K562 (cell line): ENCODE results near the gene CISD3. TPM values are rescaled to one million over a fixed set of nuclear protein-coding genes. Genes with fewer than 3 reads are reported as not detected.
A peak's percentile ranks its signal among the peaks of the same experiment; 100 is the strongest.

Experiments used
- ATAC-seq: fragments of 200-7000 bp; cut with Tn5 transposase; 3 replicates; pipeline ENCODE4 v1.9.1; 2020; ENCODE audit warnings: moderate library complexity
- BruUV-seq: library from RNA; stranded (reverse); fragments of 400-500 nt; replicated peaks from 2 replicates; lab custom pipeline; 2021; lab: Mats Ljungman, UMichigan
- CTCF ChIA-PET: fragments of 300-600 bp; formaldehyde crosslinking; extraction: SDS; loops from one replicate; lab custom pipeline; 2021; ENCODE audit warnings: low intra/inter-chr PET ratio; lab: Yijun Ruan, JAX
- POLR2A ChIA-PET: fragments of 300-600, 350-650 bp; sonication (Branson Sonifier 250); formaldehyde crosslinking; extraction: SDS; loops from one replicate; lab custom pipeline; 2021; ENCODE audit warnings: antibody characterized with exemption, inconsistent platforms; lab: Yijun Ruan, JAX
- DNase-seq, 4 experiments: peaks; one replicate each; pipeline versions ENCODE4 v3.0.0 to v3.0.0-alpha.2; 2011 to 2018; ENCODE audit warnings: low spot score in 3 of 4, mixed read lengths in 3 of 4; ENCODE audit errors: extremely low read depth in 1 of 4
- FAIRE-seq: peaks from 2 replicates; lab custom pipeline; 2011; peaks lifted over from hg19 to GRCh38; lab: Jason Lieb, UNC
- H2AFZ ChIP-seq: 2 replicates; pipeline ENCODE4 v1.6.0; 2011; ENCODE audit warnings: low read depth, low read length, control low read depth, inconsistent platforms
- H3K27ac ChIP-seq: fragments of 200-600 bp; 3 replicates; pipeline ENCODE4 v1.8.0; 2011; ENCODE audit warnings: low read depth, mild to moderate bottlenecking, control low read depth, inconsistent platforms, low read length, moderate library complexity, mixed read lengths; ENCODE audit errors: extremely low read depth
- H3K27me3 ChIP-seq, 2 experiments: fragments of 300-600 bp in 1 of 2; 2 replicates in 1 of 2; 3 replicates in 1 of 2; pipeline versions ENCODE4 v1.6.0 to v1.8.0; 2011; ENCODE audit warnings: inconsistent platforms in 2 of 2, low read length in 2 of 2, mild to moderate bottlenecking in 1 of 2, mixed read lengths in 1 of 2, moderate library complexity in 1 of 2; ENCODE audit not compliant: control insufficient read depth in 2 of 2, insufficient read depth in 2 of 2
- H3K36me3 ChIP-seq: fragments of 300-600 bp; 3 replicates; pipeline ENCODE4 v1.8.0; 2011; ENCODE audit warnings: mild to moderate bottlenecking, low read length, inconsistent platforms; ENCODE audit not compliant: control insufficient read depth, insufficient read depth
- H3K4me1 ChIP-seq, 2 experiments: fragments of 200-600 bp in 1 of 2; replicated peaks in 1 of 2; 2 replicates in 1 of 2; 3 replicates in 1 of 2; pipeline versions ENCODE4 v1.5.1 to v1.8.0; 2011; ENCODE audit warnings: inconsistent platforms in 2 of 2, low read length in 2 of 2, mild to moderate bottlenecking in 1 of 2, mixed read lengths in 1 of 2, moderate library complexity in 1 of 2; ENCODE audit not compliant: control insufficient read depth in 2 of 2, insufficient read depth in 2 of 2
- H3K4me2 ChIP-seq: 2 replicates; pipeline ENCODE4 v1.6.1; 2011; ENCODE audit warnings: low read length, control low read depth, inconsistent platforms, mixed read lengths; ENCODE audit not compliant: insufficient read depth
- H3K4me3 ChIP-seq: fragments of 200-600 bp; sonication (generic), shearing (Covaris generic); 2 replicates; pipeline ENCODE4 v1.5.1; 2016; ENCODE audit warnings: control low read depth, inconsistent platforms
- H3K79me2 ChIP-seq: fragments of 200-600 bp; 3 replicates; pipeline ENCODE4 v1.8.0; 2011; ENCODE audit warnings: low read length, inconsistent platforms; ENCODE audit not compliant: control insufficient read depth, insufficient read depth
- H3K9ac ChIP-seq, 2 experiments: 2 replicates each; pipeline versions ENCODE4 v1.6.0 to v1.6.1; 2011; ENCODE audit warnings: low read depth in 2 of 2, low read length in 2 of 2, control low read depth in 1 of 2, inconsistent platforms in 1 of 2, mild to moderate bottlenecking in 1 of 2, mixed read lengths in 1 of 2; ENCODE audit not compliant: insufficient read depth in 1 of 2
- H3K9me1 ChIP-seq: one replicate; pipeline ENCODE4 v1.6.0; 2011; ENCODE audit warnings: inconsistent platforms, mild to moderate bottlenecking, low read length, moderate library complexity; ENCODE audit not compliant: control insufficient read depth, insufficient read depth
- H3K9me3 ChIP-seq: replicated peaks from 2 replicates; pipeline ENCODE4 v1.5.1; 2011; ENCODE audit warnings: low read depth, low read length, inconsistent platforms; ENCODE audit not compliant: control insufficient read depth, insufficient read depth
- H4K20me1 ChIP-seq: replicated peaks from 2 replicates; pipeline ENCODE4 v1.6.1; 2011; ENCODE audit warnings: low read length, inconsistent platforms, mixed read lengths; ENCODE audit not compliant: control insufficient read depth, insufficient read depth
- BRD4 ChIP-seq: fragments of 200-600 bp; sonication (generic); IDR thresholded peaks from 2 replicates; pipeline ENCODE4 v1.6.1; 2017; ENCODE audit warnings: inconsistent platforms
- GATAD2B ChIP-seq: fragments of 450-650 bp; IDR thresholded peaks from 2 replicates; pipeline ENCODE4 v1.6.1; 2017; ENCODE audit warnings: mild to moderate bottlenecking, borderline replicate concordance
- MAZ ChIP-seq, 2 experiments: fragments of 450-650 bp in 1 of 2; sonication (generic) in 1 of 2; formaldehyde crosslinking; IDR thresholded peaks in 1 of 2; conservative IDR thresholded peaks in 1 of 2; 2 replicates each; pipeline versions ENCODE4 v1.4.0 to v1.5.0; 2020; ENCODE audit warnings: mild to moderate bottlenecking in 1 of 2, missing genetic modification reagents in 1 of 2
- MEF2A ChIP-seq: IDR thresholded peaks from 2 replicates; pipeline ENCODE4 v1.6.1; 2011; ENCODE audit warnings: low read depth, mild to moderate bottlenecking, low read length, moderate library complexity; ENCODE audit not compliant: control insufficient read depth
- NFRKB ChIP-seq: fragments of 450-650 bp; IDR thresholded peaks from 2 replicates; pipeline ENCODE4 v1.6.1; 2016; ENCODE audit warnings: low read depth
- NR2C2 ChIP-seq, 2 experiments: fragments of 200-800 bp in 1 of 2; sonication (Bioruptor generic) in 1 of 2; sonication (generic) in 1 of 2; formaldehyde crosslinking in 1 of 2; IDR thresholded peaks; 2 replicates each; pipeline versions ENCODE4 v1.6.1 to v1.8.0; 2016 to 2022; ENCODE audit warnings: mild to moderate bottlenecking in 1 of 2, missing compliant biosample characterization in 1 of 2, missing genetic modification characterization in 1 of 2, missing genetic modification reagents in 1 of 2
- PTBP1 ChIP-seq: fragments of 200-400 bp; formaldehyde crosslinking; IDR thresholded peaks from 2 replicates; pipeline ENCODE4 v1.6.1; 2017; ENCODE audit warnings: low read depth, low read length
- VEZF1 ChIP-seq: fragments of 200-800 bp; sonication (Bioruptor generic); IDR thresholded peaks from 2 replicates; pipeline ENCODE4 v1.6.1; 2017; ENCODE audit warnings: missing genetic modification characterization, missing compliant biosample characterization
- ZNF311 ChIP-seq: fragments of 250-450 bp; sonication (Bioruptor Pico); IDR thresholded peaks from 2 replicates; pipeline ENCODE4 v1.4.0; 2020; ENCODE audit warnings: mild to moderate bottlenecking, moderate library complexity
- ZNF551 ChIP-seq: fragments of 250-450 bp; sonication (Bioruptor Pico); IDR thresholded peaks from 2 replicates; pipeline ENCODE4 v1.5.0; 2021; ENCODE audit warnings: mild to moderate bottlenecking, moderate library complexity
- WGBS: fragments of 100-300 bp; shearing (Covaris generic); methylation state at CpG from one replicate; pipeline ENCODE4 v1.1.6; 2016; ENCODE audit warnings: low coverage, mixed read lengths; ENCODE audit not compliant: insufficient coverage; ENCODE audit errors: missing lambda C conversion rate; 5-methylcytosine and 5-hydroxymethylcytosine counted together
- in situ Hi-C: fragments of 300-500 bp; cut with MboI; formaldehyde crosslinking; loops from 4 replicates; pipeline ENCODE4 v1.15.0; 2018; ENCODE audit warnings: inconsistent platforms, mixed read lengths
- intact Hi-C: fragments of 100-400 bp; cut with micrococcal nuclease; formaldehyde crosslinking; loops from 2 replicates; pipeline ENCODE4 v1.14.2; 2022
- polyA plus RNA-seq, 8 experiments: library from polyadenylated mRNA; depleted of rRNA in 4 of 8; stranded (reverse) in 5 of 8; unstranded in 3 of 8; fragments of >200 nt; fragmentation: Nextera tagmentation in 2 of 8; fragmentation: Illumina TruSeq in 1 of 8; extraction: Ambion mirVana in 2 of 8; extraction: Trizol in 1 of 8; gene quantifications; 2 replicates each; pipeline versions ENCODE4 v1.2.1 to v1.2.3, GENCODE V29; 2011 to 2014; ENCODE audit warnings: inconsistent platforms in 1 of 8, missing spikeins in 1 of 8
- total RNA-seq, 7 experiments: library from RNA; depleted of rRNA in 6 of 7; stranded (reverse); fragments of >200 nt in 6 of 7; fragmentation: Illumina TruSeq in 2 of 7; extraction: Trizol in 2 of 7; gene quantifications; 2 replicates each; pipeline versions ENCODE4 v1.2.1 to v1.2.3, GENCODE V29; 2011 to 2021; ENCODE audit warnings: low replicate concordance in 1 of 7
- TF ChIP-seq, protein P1 (sequence below), 2 experiments: fragments of 450-650 bp in 1 of 2; IDR thresholded peaks; 2 replicates each; pipeline ENCODE4 v1.6.1; 2011 to 2017; ENCODE audit warnings: low read depth in 2 of 2, antibody characterized with exemption in 1 of 2, borderline replicate concordance in 1 of 2, low read length in 1 of 2, mild to moderate bottlenecking in 1 of 2, mixed read lengths in 1 of 2; ENCODE audit not compliant: control insufficient read depth in 1 of 2

The CISD3 gene
- total and polyA plus RNA-seq, 9 of the 15 experiments (the other 6 are each of a cell fraction or from before 2014, with no cell fraction given) = 5.0 to 60.7 (median 15.7) TPM

DNA sequence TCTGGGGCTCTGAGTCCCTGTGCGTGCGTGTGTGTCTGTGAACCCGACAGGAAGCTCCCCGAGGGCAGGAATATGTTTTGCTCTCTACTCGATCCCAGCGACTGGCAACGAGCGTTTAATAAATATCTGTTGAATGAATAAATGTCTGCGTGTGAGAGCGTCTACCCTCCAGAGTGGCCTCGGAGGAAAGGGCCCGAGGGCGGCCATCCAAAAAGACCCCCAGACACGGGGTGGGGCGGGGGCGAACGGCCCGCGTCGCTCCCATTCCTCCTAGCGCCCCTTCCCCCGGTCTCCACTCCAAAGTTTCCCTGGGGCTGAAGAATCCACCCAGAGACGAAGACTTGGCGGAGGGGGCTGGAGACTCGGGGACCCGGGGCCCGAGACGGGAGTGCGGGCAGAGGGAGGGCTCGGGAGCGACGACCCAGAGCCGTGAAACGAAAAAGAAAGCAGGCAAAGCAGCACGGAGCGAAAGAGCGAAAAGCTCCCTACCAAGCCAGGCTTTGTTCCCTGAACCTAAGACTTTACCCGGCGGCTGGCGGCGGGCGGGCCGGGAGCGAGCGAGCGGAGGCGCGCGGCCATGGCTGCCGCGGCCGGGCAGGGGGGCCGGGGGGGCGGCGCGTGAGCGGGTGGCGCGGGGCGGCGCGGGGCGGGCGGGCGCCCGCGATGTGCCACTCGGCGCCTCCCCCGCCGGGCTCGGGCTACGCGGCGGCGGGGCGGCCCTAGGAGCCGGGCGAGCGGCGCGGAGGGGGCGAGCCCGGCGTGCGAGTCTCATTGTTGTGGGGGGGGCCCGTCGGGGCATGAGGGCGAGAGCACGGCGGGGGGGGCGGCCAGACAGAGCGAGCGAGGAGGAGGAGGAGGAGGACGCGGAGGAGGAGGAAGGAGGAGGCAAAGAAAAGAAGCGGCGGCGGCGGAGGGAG, 25.3 kb upstream of the CISD3 start, which contains the start of gene MLLT6 (continued):
- TF ChIP-seq, protein P1, sequence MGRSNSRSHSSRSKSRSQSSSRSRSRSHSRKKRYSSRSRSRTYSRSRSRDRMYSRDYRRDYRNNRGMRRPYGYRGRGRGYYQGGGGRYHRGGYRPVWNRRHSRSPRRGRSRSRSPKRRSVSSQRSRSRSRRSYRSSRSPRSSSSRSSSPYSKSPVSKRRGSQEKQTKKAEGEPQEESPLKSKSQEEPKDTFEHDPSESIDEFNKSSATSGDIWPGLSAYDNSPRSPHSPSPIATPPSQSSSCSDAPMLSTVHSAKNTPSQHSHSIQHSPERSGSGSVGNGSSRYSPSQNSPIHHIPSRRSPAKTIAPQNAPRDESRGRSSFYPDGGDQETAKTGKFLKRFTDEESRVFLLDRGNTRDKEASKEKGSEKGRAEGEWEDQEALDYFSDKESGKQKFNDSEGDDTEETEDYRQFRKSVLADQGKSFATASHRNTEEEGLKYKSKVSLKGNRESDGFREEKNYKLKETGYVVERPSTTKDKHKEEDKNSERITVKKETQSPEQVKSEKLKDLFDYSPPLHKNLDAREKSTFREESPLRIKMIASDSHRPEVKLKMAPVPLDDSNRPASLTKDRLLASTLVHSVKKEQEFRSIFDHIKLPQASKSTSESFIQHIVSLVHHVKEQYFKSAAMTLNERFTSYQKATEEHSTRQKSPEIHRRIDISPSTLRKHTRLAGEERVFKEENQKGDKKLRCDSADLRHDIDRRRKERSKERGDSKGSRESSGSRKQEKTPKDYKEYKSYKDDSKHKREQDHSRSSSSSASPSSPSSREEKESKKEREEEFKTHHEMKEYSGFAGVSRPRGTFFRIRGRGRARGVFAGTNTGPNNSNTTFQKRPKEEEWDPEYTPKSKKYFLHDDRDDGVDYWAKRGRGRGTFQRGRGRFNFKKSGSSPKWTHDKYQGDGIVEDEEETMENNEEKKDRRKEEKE (IDR thresholded peaks at IDR 0.05; ENCODE audit: borderline replicate concordance in 1 of 2, control insufficient read depth in 1 of 2, low read depth in 2 of 2, low read length in 1 of 2) = no peak
- TF ChIP-seq ZNF551 (CRISPR knock-in tag) (no peak), BRD4 (peak; percentile 89), PTBP1 (0 out of 2 replicates have a peak, but pooled peaks have one; percentile 39), MEF2A (no peak)
- TF ChIP-seq, all 486 proteins: peak for 53

DNA sequence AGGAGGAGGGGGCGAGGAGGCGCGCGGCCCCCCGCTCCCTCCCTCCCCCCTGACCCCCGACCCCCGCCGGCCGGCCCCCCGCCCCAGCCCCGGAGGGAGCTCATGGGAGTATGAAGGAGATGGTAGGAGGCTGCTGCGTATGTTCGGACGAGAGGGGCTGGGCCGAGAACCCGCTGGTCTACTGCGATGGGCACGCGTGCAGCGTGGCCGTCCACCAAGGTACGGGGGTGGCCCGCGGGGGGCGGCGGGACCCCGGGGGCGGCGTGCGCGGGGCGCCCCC, 24.7 kb upstream of the CISD3 start:
- ATAC-seq = no peak
- ChIA-PET POLR2A (interaction anchor here (0.5 to 3.7 kb wide), 11 partner anchors 11 to 145 kb away, joined by 3 to 26 read pairs (median 3); no protein-coding TSS in a partner anchor), CTCF (no interaction called here)
- no peaks in the 10 kb centered on the region for H3K9me1 ChIP-seq
- no peaks in the 10 kb centered on the region for H3K9me3 ChIP-seq
- H4K20me1 ChIP-seq = 0 out of 2 replicates have a peak, but pooled peaks cover 1% of the 10 kb centered on the region
- no peak for FAIRE-seq
- in situ Hi-C loops = no loop called here
- H3K4me3 ChIP-seq = peak overlapping the region; percentile 86
- H3K4me2 ChIP-seq = peak overlapping the region; percentile 82; the same call in 1 of the 2 replicates
- peaks cover 31% of the 10 kb centered on the region; the same call in 2 of the 3 replicates for H3K36me3 ChIP-seq
- H3K27me3 ChIP-seq = no peaks in the 10 kb centered on the region
- no TSS peak for BruUV-seq
- H3K4me1 ChIP-seq = peaks cover 31 to 79% of the 10 kb centered on the region in 2 experiments
- peak overlapping the region; percentile 78 to 95; a peak in 3 of 4 replicates for H3K9ac ChIP-seq
- TF ChIP-seq GATAD2B = peak; percentile 21; the same call in 1 of the 2 replicates
- peak; percentile 82; the same call in 1 of the 2 replicates for TF ChIP-seq VEZF1 (CRISPR knock-in tag)
- TF ChIP-seq NR2C2 (CRISPR knock-in tag; IDR thresholded peaks at IDR 0.05) = no peak
- peak; percentile 68 for TF ChIP-seq NR2C2 (tag; IDR thresholded peaks at IDR 0.05)
- no peak for TF ChIP-seq NFRKB
- TF ChIP-seq MAZ (CRISPR knock-in tag; conservative IDR thresholded peaks at IDR 0.05 in 1 of 2, IDR thresholded peaks at IDR 0.05 in 1 of 2) = peak in 1 of 2 experiments; percentile 12; a peak in 1 of 4 replicates
- TF ChIP-seq ZNF311 (CRISPR knock-in tag) = no peak
- H3K27ac ChIP-seq = peak overlapping the region; percentile 72; the same call in 2 of the 3 replicates
- peak in 2 of 4 experiments; percentile 81 to 83 for DNase-seq
- intact Hi-C loops = no loop called here
- peaks cover 53% of the 10 kb centered on the region for H3K79me2 ChIP-seq
- no peak overlapping the region for H2AFZ ChIP-seq
- 0% methylated on average over 9 of the region's 32 CpGs for WGBS
